Mammary microvascular endothelial cell (primary cell): ENCODE data around the gene PCNX4. TPM values are rescaled to one million over a fixed set of nuclear protein-coding genes. Genes with fewer than 3 reads are reported as not detected.

Source experiments
- total RNA-seq: library from RNA; depleted of rRNA; stranded (reverse); fragments of >200 nt; gene quantifications from 2 replicates; pipeline ENCODE4 v1.2.3, GENCODE V29; 2015

The PCNX4 gene
- total RNA-seq = 26.7 and 37.6 TPM in 2 replicates

GRCh38 chr14:60091550-60092525 is at the start of gene PCNX4:
PCNX4 (plus strand) TSS chr14:60091923; CDS start chr14:60107639, 15,716 bp downstream.

GRCh38 chr14:60164712-60165546 is 73.2 kb downstream of the PCNX4 start, which contains the start of gene DHRS7:
DHRS7 (minus strand) TSS chr14:60165398; CDS start chr14:60165309, 89 bp downstream.

Other genes with a start within 250 kb of the PCNX4 start
- gene RTN1, start 221.1 kb upstream of the PCNX4 start, total RNA-seq = 0.25 and 0.87 TPM in 2 replicates
- gene LRRC9, start 171.8 kb upstream of the PCNX4 start, total RNA-seq = not detected in 2 replicates
- 44.8 and 47.3 TPM in 2 replicates for gene DHRS7, start 73.5 kb downstream of the PCNX4 start, total RNA-seq
- gene PPM1A, start 157.3 kb downstream of the PCNX4 start, total RNA-seq = 13.4 and 15.5 TPM in 2 replicates